HCT116 (cell line): Measurements from ENCODE around the gene HNRNPUL2. TPM values are rescaled to one million over a fixed set of nuclear protein-coding genes. Genes with fewer than 3 reads are reported as not detected.

Source experiments
- ATAC-seq: fragments of 200-7000 bp; cut with Tn5 transposase; 2 replicates; pipeline ENCODE4 v1.9.1; 2020; ENCODE audit warnings: mild to moderate bottlenecking, moderate library complexity
- BruUV-seq: library from RNA; stranded (reverse); fragments of 400-500 nt; replicated peaks from 2 replicates; lab custom pipeline; 2021; lab: Mats Ljungman, UMichigan
- CTCF ChIA-PET: fragments of 300-600 bp; sonication (Branson Sonifier 250); formaldehyde crosslinking; loops from one replicate; lab custom pipeline; 2021; ENCODE audit warnings: antibody characterized with exemption; lab: Charles Lee
- POLR2A ChIA-PET: fragments of 300-600, 350-600 bp; sonication (Branson Sonifier 250); formaldehyde crosslinking; loops from one replicate; lab custom pipeline; 2021; ENCODE audit warnings: antibody characterized with exemption; lab: Charles Lee
- RAD21 ChIA-PET, 2 experiments: fragments of 300-600 bp; sonication (Branson Sonifier 250); formaldehyde crosslinking; loops; one replicate each; lab custom pipeline; 2023; ENCODE audit warnings: low total read pairs in 2 of 2; ENCODE audit not compliant: uncharacterized antibody in 2 of 2, unreplicated experiment in 2 of 2, low non-redundant PET in 1 of 2; lab: Charles Lee
- DNase-seq: peaks from one replicate; pipeline ENCODE4 v3.0.0-alpha.2; 2010; ENCODE audit warnings: low read depth, low spot score
- H2AFZ ChIP-seq: fragments of 200-600 bp; shearing (Covaris generic), sonication (generic); 2 replicates; pipeline ENCODE4 v1.6.1; 2017; ENCODE audit warnings: low read depth, mixed run types, mixed read lengths, antibody characterized with exemption, low read length; ENCODE audit not compliant: poor library complexity, severe bottlenecking
- H3K27ac ChIP-seq: 2 replicates; pipeline ENCODE4 v1.5.1; 2012; ENCODE audit warnings: low read depth, low read length
- H3K27me3 ChIP-seq: fragments of 200-600 bp; sonication (generic); 2 replicates; pipeline ENCODE4 v1.6.1; 2016; ENCODE audit warnings: mixed run types, low read length, mixed read lengths; ENCODE audit not compliant: insufficient read depth
- H3K36me3 ChIP-seq, 2 experiments: fragments of 200-500 bp in 1 of 2; fragments of 200-600 bp in 1 of 2; sonication (Bioruptor generic) in 1 of 2; sonication (generic) in 1 of 2; 2 replicates each; pipeline versions ENCODE4 v1.5.1 to v1.6.1; 2014 to 2016; ENCODE audit warnings: low read length in 2 of 2, inconsistent platforms in 1 of 2, mixed read lengths in 1 of 2, mixed run types in 1 of 2; ENCODE audit not compliant: insufficient read depth in 2 of 2, control insufficient read depth in 1 of 2
- H3K4me1 ChIP-seq, 2 experiments: fragments of 200-600 bp in 1 of 2; sonication (generic) in 1 of 2; 2 replicates each; pipeline versions ENCODE4 v1.5.1 to v1.6.1; 2012 to 2017; ENCODE audit warnings: low read length in 2 of 2, inconsistent platforms in 1 of 2, mild to moderate bottlenecking in 1 of 2, mixed read lengths in 1 of 2, mixed run types in 1 of 2, moderate library complexity in 1 of 2; ENCODE audit not compliant: insufficient read depth in 2 of 2, control insufficient read depth in 1 of 2
- H3K4me2 ChIP-seq: fragments of 200-600 bp; sonication (generic); 2 replicates; pipeline ENCODE4 v1.6.1; 2017; ENCODE audit warnings: mixed run types, low read length, mixed read lengths
- H3K4me3 ChIP-seq, 2 experiments: fragments of 200-600 bp in 1 of 2; sonication (generic) in 1 of 2; replicated peaks in 1 of 2; 2 replicates each; pipeline ENCODE4 v1.5.1; 2011 to 2016; ENCODE audit warnings: low read length in 2 of 2, control low read depth in 1 of 2, low read depth in 1 of 2, mild to moderate bottlenecking in 1 of 2, mixed read lengths in 1 of 2, mixed run types in 1 of 2
- H3K79me2 ChIP-seq: fragments of 200-600 bp; sonication (generic); 2 replicates; pipeline ENCODE4 v1.6.1; 2017; ENCODE audit warnings: mild to moderate bottlenecking, mixed run types, low read length, moderate library complexity, mixed read lengths; ENCODE audit not compliant: insufficient read depth
- H3K9ac ChIP-seq: fragments of 200-600 bp; sonication (generic); 2 replicates; pipeline ENCODE4 v1.6.1; 2016; ENCODE audit warnings: low read length, mixed read lengths
- H3K9me2 ChIP-seq: fragments of 200-600 bp; sonication (generic), shearing (Covaris generic); 2 replicates; pipeline ENCODE4 v1.6.1; 2017; ENCODE audit warnings: mixed run types, mild to moderate bottlenecking, moderate library complexity; ENCODE audit not compliant: insufficient read depth
- H3K9me3 ChIP-seq, 2 experiments: fragments of 200-500 bp in 1 of 2; fragments of 200-600 bp in 1 of 2; sonication (Bioruptor generic) in 1 of 2; sonication (generic) in 1 of 2; 2 replicates each; pipeline ENCODE4 v1.6.1; 2014 to 2017; ENCODE audit warnings: low read length in 2 of 2, mixed read lengths in 2 of 2, inconsistent platforms in 1 of 2, low read depth in 1 of 2, mild to moderate bottlenecking in 1 of 2, mixed run types in 1 of 2, moderate library complexity in 1 of 2; ENCODE audit not compliant: control insufficient read depth in 1 of 2, insufficient read depth in 1 of 2
- H4K20me1 ChIP-seq: fragments of 200-600 bp; sonication (generic), shearing (Covaris generic); 2 replicates; pipeline ENCODE4 v1.6.1; 2017; ENCODE audit warnings: mixed run types, mild to moderate bottlenecking, moderate library complexity; ENCODE audit not compliant: insufficient read depth
- CEBPB ChIP-seq: IDR thresholded peaks from 2 replicates; pipeline ENCODE4 v1.6.1; 2012; ENCODE audit warnings: low read depth
- ELF1 ChIP-seq: IDR thresholded peaks from 2 replicates; pipeline ENCODE4 v1.6.1; 2012; ENCODE audit warnings: low read depth, borderline replicate concordance
- EZH2phosphoT487 ChIP-seq: fragments of 200-600 bp; IDR thresholded peaks from 2 replicates; pipeline ENCODE4 v1.6.1; 2018; ENCODE audit warnings: antibody characterized with exemption, borderline replicate concordance
- FOSL1 ChIP-seq: IDR thresholded peaks from 2 replicates; pipeline ENCODE4 v1.6.1; 2012; ENCODE audit warnings: low read depth
- JUND ChIP-seq: IDR thresholded peaks from 2 replicates; pipeline ENCODE4 v1.6.1; 2012
- RAD21 ChIP-seq: IDR thresholded peaks from 2 replicates; pipeline ENCODE4 v1.6.1; 2012; ENCODE audit warnings: low read depth, mild to moderate bottlenecking
- SIN3A ChIP-seq: IDR thresholded peaks from 2 replicates; pipeline ENCODE4 v1.6.1; 2012; ENCODE audit warnings: low read depth
- intact Hi-C: fragments of 100-400 bp; cut with micrococcal nuclease; formaldehyde crosslinking; loops from 2 replicates; pipeline ENCODE4 v1.10.0; 2022
- total RNA-seq: library from RNA; stranded (reverse); gene quantifications from one replicate; pipeline ENCODE4 v1.2.1, GENCODE V29; 2021; ENCODE audit not compliant: unreplicated experiment
- TF ChIP-seq, protein P1 (sequence below): IDR thresholded peaks from 2 replicates; pipeline ENCODE4 v1.6.1; 2012

HNRNPUL2 gene
- total RNA-seq, 1 experiment from 2014 or later = 45.8 TPM

DNA sequence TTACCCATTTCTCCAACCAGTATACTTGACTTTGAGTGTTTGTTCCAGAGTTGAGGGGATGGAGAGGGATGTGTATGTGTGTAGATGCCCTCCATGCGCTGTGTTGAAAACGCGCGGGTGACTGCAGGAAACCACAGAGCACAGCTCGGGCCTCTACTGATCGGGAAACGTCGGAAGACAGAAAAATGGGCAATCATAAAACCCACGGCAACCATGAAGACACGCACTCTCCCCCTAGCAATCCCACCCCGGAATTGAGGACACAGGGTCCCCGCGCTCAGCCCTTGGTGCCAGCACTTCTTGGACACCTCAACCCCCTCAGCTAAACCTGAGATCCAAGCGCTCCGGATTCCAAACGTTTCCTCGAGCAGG lies 56.0 kb downstream of the HNRNPUL2 start:
- ATAC-seq = peak; percentile 10; the same call in 1 of the 2 replicates
- CTCF ChIA-PET = interaction anchor here (1.4 to 2.9 kb wide), 2 partner anchors 10 to 69 kb away, joined by 3 to 16 read pairs; partner anchors contain the start of gene MTA2
- Histone ChIP-seq H3K27ac (peak overlapping the region; percentile 98), H3K9ac (peak overlapping the region; percentile 100), H3K4me2 (peak overlapping the region; percentile 95), H3K4me1 (peaks cover 39 to 65% of the 10 kb centered on the region in 2 experiments), H3K27me3 (no peaks in the 10 kb centered on the region)
- RAD21 ChIA-PET = no interaction called here
- TF ChIP-seq ELF1 (no peak), RAD21 (no peak), JUND (no peak), EZH2phosphoT487 (no peak), SIN3A (no peak)
- TF ChIP-seq, protein P1, sequence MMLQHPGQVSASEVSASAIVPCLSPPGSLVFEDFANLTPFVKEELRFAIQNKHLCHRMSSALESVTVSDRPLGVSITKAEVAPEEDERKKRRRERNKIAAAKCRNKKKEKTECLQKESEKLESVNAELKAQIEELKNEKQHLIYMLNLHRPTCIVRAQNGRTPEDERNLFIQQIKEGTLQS = no peak
- TF ChIP-seq, all 23 proteins: peak for 0
- BruUV-seq = no TSS peak
- intact Hi-C loops = loop anchor here (5.0 to 10.0 kb wide), 3 partner anchors 79 to 116 kb away; partner anchors contain the start of genes POLR2G, TMEM179B and TUT1
- Histone ChIP-seq H3K79me2 (peaks cover 76% of the 10 kb centered on the region), H3K9me2 (no peaks in the 10 kb centered on the region), H3K9me3 (no peaks in the 10 kb centered on the region), H4K20me1 (no peaks in the 10 kb centered on the region), H3K36me3 (peaks cover 3 to 11% of the 10 kb centered on the region in 2 experiments; a peak in 2 of 4 replicates), H3K4me3 (peak overlapping the region; percentile 96 to 97), H2AFZ (peak overlapping the region; percentile 1)
- POLR2A ChIA-PET = interaction anchor here (0.8 to 4.3 kb wide), 17 partner anchors 10 to 276 kb away, joined by 3 to 22 read pairs (median 4); partner anchors contain the start of genes AHNAK, EEF1G, INTS5 and MTA2
- DNase-seq = no peak

DNA sequence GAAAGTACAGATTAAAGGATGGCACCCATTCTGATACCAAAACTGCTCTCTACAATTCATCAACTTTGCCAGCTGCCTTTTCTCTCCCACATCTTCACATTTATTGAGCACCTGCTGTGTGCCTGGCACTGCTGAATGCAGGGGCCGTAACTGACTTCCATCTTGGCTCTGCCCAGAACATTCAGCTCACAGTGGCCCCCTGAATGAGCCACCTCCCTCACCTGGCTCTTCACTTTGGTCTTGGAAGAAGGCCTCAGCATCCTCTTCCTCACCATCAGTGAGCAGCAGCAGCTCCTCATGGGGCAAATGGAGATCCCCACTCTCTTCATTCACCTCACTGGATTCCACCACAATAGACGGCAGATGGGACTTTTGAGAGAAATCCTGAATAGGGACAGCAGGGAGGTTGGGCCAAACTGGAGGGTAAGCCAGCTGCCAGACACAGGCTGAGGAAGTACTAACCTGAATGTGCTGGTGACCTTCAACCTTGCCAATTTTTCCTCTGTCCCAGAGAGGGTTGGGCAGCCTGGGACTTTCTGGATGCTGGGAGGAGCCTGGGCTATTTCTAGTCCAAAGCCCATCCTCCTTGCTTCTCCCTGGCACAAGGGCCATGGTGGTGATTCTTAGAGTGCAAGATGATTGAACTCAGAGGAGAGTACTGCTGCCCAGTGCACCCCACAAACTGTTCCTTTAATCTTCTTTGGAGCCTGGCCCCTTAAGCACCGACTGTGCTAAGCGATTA lies 57.7 kb downstream of the HNRNPUL2 start:
- no peaks in the 10 kb centered on the region for H3K27me3 ChIP-seq
- DNase-seq (no peak), ATAC-seq (no peak)
- no peaks in the 10 kb centered on the region for H3K9me3 ChIP-seq
- peaks cover 39 to 68% of the 10 kb centered on the region in 2 experiments for H3K4me1 ChIP-seq
- no peak for TF ChIP-seq CEBPB
- no peak for TF ChIP-seq FOSL1
- TF ChIP-seq, protein P1 = no peak
- H2AFZ ChIP-seq = no peak overlapping the region
- ChIA-PET POLR2A (interaction anchor here (0.7 to 8.9 kb wide), 8 partner anchors 10 to 172 kb away, joined by 3 to 195 read pairs (median 10); partner anchors contain the start of genes GANAB, INTS5, MTA2 and TUT1), CTCF (interaction anchor here (2.9 kb wide), 1 partner anchor 11 kb away, joined by 16 read pairs; no protein-coding TSS in a partner anchor), RAD21 (no interaction called here)
- peak overlapping the region; percentile 13 for H3K9ac ChIP-seq
- H3K79me2 ChIP-seq = peaks cover 80% of the 10 kb centered on the region
- H3K9me2 ChIP-seq = no peaks in the 10 kb centered on the region
- BruUV-seq = no TSS peak
- no peak overlapping the region for H3K4me3 ChIP-seq
- H3K36me3 ChIP-seq = peaks cover 2 to 18% of the 10 kb centered on the region in 2 experiments; a peak in 2 of 4 replicates
- H4K20me1 ChIP-seq = no peaks in the 10 kb centered on the region
- H3K4me2 ChIP-seq = peak overlapping the region; percentile 95
- intact Hi-C loops = loop anchor here (5.0 to 10.0 kb wide), 3 partner anchors 77 to 118 kb away; partner anchors contain the start of genes POLR2G, TMEM179B and TUT1
- peak overlapping the region; percentile 98 for H3K27ac ChIP-seq
